K562 (cell line): Measurements from ENCODE around the gene GRHL3. TPM values are rescaled to one million over a fixed set of nuclear protein-coding genes. Genes with fewer than 3 reads are reported as not detected.
A peak's percentile ranks its signal among the peaks of the same experiment; 100 is the strongest.

ENCODE experiments used
- ATAC-seq: fragments of 200-7000 bp; cut with Tn5 transposase; 3 replicates; pipeline ENCODE4 v1.9.1; 2020; ENCODE audit warnings: moderate library complexity
- BruUV-seq: library from RNA; stranded (reverse); fragments of 400-500 nt; replicated peaks from 2 replicates; lab custom pipeline; 2021; lab: Mats Ljungman, UMichigan
- CTCF ChIA-PET: fragments of 300-600 bp; formaldehyde crosslinking; extraction: SDS; loops from one replicate; lab custom pipeline; 2021; ENCODE audit warnings: low intra/inter-chr PET ratio; lab: Yijun Ruan, JAX
- POLR2A ChIA-PET: fragments of 300-600, 350-650 bp; sonication (Branson Sonifier 250); formaldehyde crosslinking; extraction: SDS; loops from one replicate; lab custom pipeline; 2021; ENCODE audit warnings: antibody characterized with exemption, inconsistent platforms; lab: Yijun Ruan, JAX
- DNase-seq, 4 experiments: peaks; one replicate each; pipeline versions ENCODE4 v3.0.0 to v3.0.0-alpha.2; 2011 to 2018; ENCODE audit warnings: low spot score in 3 of 4, mixed read lengths in 3 of 4; ENCODE audit errors: extremely low read depth in 1 of 4
- FAIRE-seq: peaks from 2 replicates; lab custom pipeline; 2011; peaks lifted over from hg19 to GRCh38; lab: Jason Lieb, UNC
- H2AFZ ChIP-seq: 2 replicates; pipeline ENCODE4 v1.6.0; 2011; ENCODE audit warnings: low read depth, low read length, control low read depth, inconsistent platforms
- H3K27ac ChIP-seq: fragments of 200-600 bp; 3 replicates; pipeline ENCODE4 v1.8.0; 2011; ENCODE audit warnings: low read depth, mild to moderate bottlenecking, control low read depth, inconsistent platforms, low read length, moderate library complexity, mixed read lengths; ENCODE audit errors: extremely low read depth
- H3K27me3 ChIP-seq, 2 experiments: fragments of 300-600 bp in 1 of 2; 2 replicates in 1 of 2; 3 replicates in 1 of 2; pipeline versions ENCODE4 v1.6.0 to v1.8.0; 2011; ENCODE audit warnings: inconsistent platforms in 2 of 2, low read length in 2 of 2, mild to moderate bottlenecking in 1 of 2, mixed read lengths in 1 of 2, moderate library complexity in 1 of 2; ENCODE audit not compliant: control insufficient read depth in 2 of 2, insufficient read depth in 2 of 2
- H3K36me3 ChIP-seq: fragments of 300-600 bp; 3 replicates; pipeline ENCODE4 v1.8.0; 2011; ENCODE audit warnings: mild to moderate bottlenecking, low read length, inconsistent platforms; ENCODE audit not compliant: control insufficient read depth, insufficient read depth
- H3K4me1 ChIP-seq, 2 experiments: fragments of 200-600 bp in 1 of 2; replicated peaks in 1 of 2; 2 replicates in 1 of 2; 3 replicates in 1 of 2; pipeline versions ENCODE4 v1.5.1 to v1.8.0; 2011; ENCODE audit warnings: inconsistent platforms in 2 of 2, low read length in 2 of 2, mild to moderate bottlenecking in 1 of 2, mixed read lengths in 1 of 2, moderate library complexity in 1 of 2; ENCODE audit not compliant: control insufficient read depth in 2 of 2, insufficient read depth in 2 of 2
- H3K4me2 ChIP-seq: 2 replicates; pipeline ENCODE4 v1.6.1; 2011; ENCODE audit warnings: low read length, control low read depth, inconsistent platforms, mixed read lengths; ENCODE audit not compliant: insufficient read depth
- H3K4me3 ChIP-seq: fragments of 200-600 bp; sonication (generic), shearing (Covaris generic); 2 replicates; pipeline ENCODE4 v1.5.1; 2016; ENCODE audit warnings: control low read depth, inconsistent platforms
- H3K79me2 ChIP-seq: fragments of 200-600 bp; 3 replicates; pipeline ENCODE4 v1.8.0; 2011; ENCODE audit warnings: low read length, inconsistent platforms; ENCODE audit not compliant: control insufficient read depth, insufficient read depth
- H3K9ac ChIP-seq, 2 experiments: 2 replicates each; pipeline versions ENCODE4 v1.6.0 to v1.6.1; 2011; ENCODE audit warnings: low read depth in 2 of 2, low read length in 2 of 2, control low read depth in 1 of 2, inconsistent platforms in 1 of 2, mild to moderate bottlenecking in 1 of 2, mixed read lengths in 1 of 2; ENCODE audit not compliant: insufficient read depth in 1 of 2
- H3K9me1 ChIP-seq: one replicate; pipeline ENCODE4 v1.6.0; 2011; ENCODE audit warnings: inconsistent platforms, mild to moderate bottlenecking, low read length, moderate library complexity; ENCODE audit not compliant: control insufficient read depth, insufficient read depth
- H3K9me3 ChIP-seq: replicated peaks from 2 replicates; pipeline ENCODE4 v1.5.1; 2011; ENCODE audit warnings: low read depth, low read length, inconsistent platforms; ENCODE audit not compliant: control insufficient read depth, insufficient read depth
- H4K20me1 ChIP-seq: replicated peaks from 2 replicates; pipeline ENCODE4 v1.6.1; 2011; ENCODE audit warnings: low read length, inconsistent platforms, mixed read lengths; ENCODE audit not compliant: control insufficient read depth, insufficient read depth
- ADNP ChIP-seq: fragments of 200-800 bp; sonication (Bioruptor generic); IDR thresholded peaks from 2 replicates; pipeline ENCODE4 v1.6.1; 2016; ENCODE audit warnings: missing genetic modification characterization, missing compliant biosample characterization
- BCOR ChIP-seq: fragments of 450-650 bp; IDR thresholded peaks from 2 replicates; pipeline ENCODE4 v1.6.1; 2016
- CHD4 ChIP-seq: fragments of 200-600 bp; sonication (generic); IDR thresholded peaks from 3 replicates; pipeline ENCODE4 v1.6.1; 2012; ENCODE audit warnings: low read depth, mild to moderate bottlenecking, mixed read lengths, low read length, inconsistent platforms; ENCODE audit not compliant: insufficient read depth, insufficient replicate concordance, poor library complexity, severe bottlenecking
- KDM1A ChIP-seq, 2 experiments: fragments of 450-650 bp; IDR thresholded peaks; 2 replicates each; pipeline ENCODE4 v1.6.1; 2016; ENCODE audit warnings: mild to moderate bottlenecking in 2 of 2
- RBM25 ChIP-seq: fragments of 200-400 bp; formaldehyde crosslinking; IDR thresholded peaks from 2 replicates; pipeline ENCODE4 v1.6.1; 2018; ENCODE audit warnings: low read length, low read depth, moderate library complexity; ENCODE audit not compliant: severe bottlenecking
- TAL1 ChIP-seq: fragments of 450-650 bp; IDR thresholded peaks from 2 replicates; pipeline ENCODE4 v1.6.1; 2016; ENCODE audit warnings: mild to moderate bottlenecking
- WGBS: fragments of 100-300 bp; shearing (Covaris generic); methylation state at CpG from one replicate; pipeline ENCODE4 v1.1.6; 2016; ENCODE audit warnings: low coverage, mixed read lengths; ENCODE audit not compliant: insufficient coverage; ENCODE audit errors: missing lambda C conversion rate; 5-methylcytosine and 5-hydroxymethylcytosine counted together
- in situ Hi-C: fragments of 300-500 bp; cut with MboI; formaldehyde crosslinking; loops from 4 replicates; pipeline ENCODE4 v1.15.0; 2018; ENCODE audit warnings: inconsistent platforms, mixed read lengths
- intact Hi-C: fragments of 100-400 bp; cut with micrococcal nuclease; formaldehyde crosslinking; loops from 2 replicates; pipeline ENCODE4 v1.14.2; 2022
- polyA plus RNA-seq, 8 experiments: library from polyadenylated mRNA; depleted of rRNA in 4 of 8; stranded (reverse) in 5 of 8; unstranded in 3 of 8; fragments of >200 nt; fragmentation: Nextera tagmentation in 2 of 8; fragmentation: Illumina TruSeq in 1 of 8; extraction: Ambion mirVana in 2 of 8; extraction: Trizol in 1 of 8; gene quantifications; 2 replicates each; pipeline versions ENCODE4 v1.2.1 to v1.2.3, GENCODE V29; 2011 to 2014; ENCODE audit warnings: inconsistent platforms in 1 of 8, missing spikeins in 1 of 8
- total RNA-seq, 7 experiments: library from RNA; depleted of rRNA in 6 of 7; stranded (reverse); fragments of >200 nt in 6 of 7; fragmentation: Illumina TruSeq in 2 of 7; extraction: Trizol in 2 of 7; gene quantifications; 2 replicates each; pipeline versions ENCODE4 v1.2.1 to v1.2.3, GENCODE V29; 2011 to 2021; ENCODE audit warnings: low replicate concordance in 1 of 7
- TF ChIP-seq, protein P1 (sequence below): sonication (generic); formaldehyde crosslinking; IDR thresholded peaks from 2 replicates; pipeline ENCODE4 v1.8.0; 2022; ENCODE audit warnings: mild to moderate bottlenecking, missing genetic modification reagents

Gene GRHL3
- total and polyA plus RNA-seq, 9 of the 15 experiments (the other 6 are each of a cell fraction or from before 2014, with no cell fraction given), result 0.01 to 0.04 TPM; not detected in 7

- Histone ChIP-seq H3K4me1 (peaks cover 5 to 15% of the 10 kb centered on the region in 2 experiments; a peak in 3 of 5 replicates), H3K9me1 (no peaks in the 10 kb centered on the region), H3K4me3 (no peak overlapping the region), H3K4me2 (no peak overlapping the region), H2AFZ (no peak overlapping the region), H3K27ac (no peak overlapping the region), H3K36me3 (no peaks in the 10 kb centered on the region), H3K79me2 (no peaks in the 10 kb centered on the region), H3K9ac (no peak overlapping the region), H3K9me3 (no peaks in the 10 kb centered on the region), H4K20me1 (peaks cover 25% of the 10 kb centered on the region; the same call in 1 of the 2 replicates), H3K27me3 (peaks cover 80% of the 10 kb centered on the region in 2 experiments)
- DNase-seq (no peak), FAIRE-seq (no peak), ATAC-seq (no peak)
- intact Hi-C loops, result no loop called here
- in situ Hi-C loops, result no loop called here
- 7% methylated on average over 1 of the region's 1 CpG for WGBS
- ChIA-PET CTCF (no interaction called here), POLR2A (interaction anchor here (1.9 kb wide), 1 partner anchor 10 kb away, joined by 6 read pairs; no protein-coding TSS in a partner anchor)
- BruUV-seq, result no TSS peak
- TF ChIP-seq ADNP (peak; percentile 24; the same call in 1 of the 2 replicates), RBM25 (peak; percentile 77), TAL1 (no peak), KDM1A (IDR thresholded peaks at IDR 0.05) (peak; percentile 14 to 50; a peak in 1 of 4 replicates), BCOR (peak; percentile 71; the same call in 1 of the 2 replicates), CHD4 (peak; percentile 50)
- TF ChIP-seq, protein P1, sequence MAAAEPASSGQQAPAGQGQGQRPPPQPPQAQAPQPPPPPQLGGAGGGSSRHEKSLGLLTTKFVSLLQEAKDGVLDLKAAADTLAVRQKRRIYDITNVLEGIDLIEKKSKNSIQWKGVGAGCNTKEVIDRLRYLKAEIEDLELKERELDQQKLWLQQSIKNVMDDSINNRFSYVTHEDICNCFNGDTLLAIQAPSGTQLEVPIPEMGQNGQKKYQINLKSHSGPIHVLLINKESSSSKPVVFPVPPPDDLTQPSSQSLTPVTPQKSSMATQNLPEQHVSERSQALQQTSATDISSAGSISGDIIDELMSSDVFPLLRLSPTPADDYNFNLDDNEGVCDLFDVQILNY (CRISPR knock-in tag), result no peak
- TF ChIP-seq, all 486 proteins: peak for 5
These were observed 805 bp downstream of the GRHL3 start for GRCh38 chr1:24319962-24320361.
